Fibroblast of skin of scalp (primary cell): ENCODE data around the gene NAA16.
A peak's percentile ranks its signal among the peaks of the same experiment; 100 is the strongest.
"Not testable (repeated sequence)": the region's sequence is repeated elsewhere in the genome, so short reads cannot be mapped to it uniquely, and the experiment has no call there.

Experiments used
- DNase-seq: peaks from one replicate; pipeline ENCODE4 v3.0.0-alpha.2; 2013

The NAA16 gene

DNA sequence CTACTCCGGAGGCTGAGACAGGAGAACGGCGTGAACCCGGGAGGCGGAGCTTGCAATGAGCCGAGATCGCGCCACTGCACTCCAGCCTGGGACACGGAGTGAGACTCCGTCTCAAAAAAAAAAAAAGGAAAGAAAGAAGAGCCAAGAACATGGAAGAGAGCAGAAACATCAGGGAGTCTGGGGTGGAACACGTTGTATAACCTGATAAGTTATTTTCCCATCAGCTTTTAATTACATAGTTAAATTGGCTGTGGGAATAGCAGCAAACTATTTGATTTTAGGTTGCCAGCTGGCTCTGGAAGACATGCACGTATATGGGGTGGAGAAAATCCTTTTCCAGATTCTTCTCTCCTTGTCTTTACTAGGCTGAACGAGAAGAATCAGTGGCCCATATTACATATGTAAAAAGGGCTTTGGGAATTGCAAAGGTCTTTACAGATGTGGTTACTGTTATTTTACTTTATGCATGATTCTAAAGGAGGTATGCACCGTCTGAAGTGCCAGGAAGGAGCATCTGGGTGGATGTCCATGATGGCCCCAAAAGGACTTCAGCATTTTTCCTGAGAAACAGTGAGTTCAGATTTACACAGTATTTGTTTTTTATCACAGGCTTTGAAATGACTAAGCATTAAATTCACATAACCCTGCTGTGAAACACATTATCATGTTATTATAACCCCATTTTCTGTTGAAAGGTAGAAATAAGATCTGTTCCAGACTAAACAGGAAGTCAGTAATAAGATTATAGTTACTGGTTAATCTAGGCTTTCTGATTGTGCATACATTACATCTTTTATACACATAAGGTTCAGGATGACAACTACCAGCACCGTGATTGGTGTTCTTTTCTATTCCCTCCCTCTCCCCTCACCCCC, 4.6 kb upstream of the NAA16 start:
- peak; percentile 12 for DNase-seq

DNA sequence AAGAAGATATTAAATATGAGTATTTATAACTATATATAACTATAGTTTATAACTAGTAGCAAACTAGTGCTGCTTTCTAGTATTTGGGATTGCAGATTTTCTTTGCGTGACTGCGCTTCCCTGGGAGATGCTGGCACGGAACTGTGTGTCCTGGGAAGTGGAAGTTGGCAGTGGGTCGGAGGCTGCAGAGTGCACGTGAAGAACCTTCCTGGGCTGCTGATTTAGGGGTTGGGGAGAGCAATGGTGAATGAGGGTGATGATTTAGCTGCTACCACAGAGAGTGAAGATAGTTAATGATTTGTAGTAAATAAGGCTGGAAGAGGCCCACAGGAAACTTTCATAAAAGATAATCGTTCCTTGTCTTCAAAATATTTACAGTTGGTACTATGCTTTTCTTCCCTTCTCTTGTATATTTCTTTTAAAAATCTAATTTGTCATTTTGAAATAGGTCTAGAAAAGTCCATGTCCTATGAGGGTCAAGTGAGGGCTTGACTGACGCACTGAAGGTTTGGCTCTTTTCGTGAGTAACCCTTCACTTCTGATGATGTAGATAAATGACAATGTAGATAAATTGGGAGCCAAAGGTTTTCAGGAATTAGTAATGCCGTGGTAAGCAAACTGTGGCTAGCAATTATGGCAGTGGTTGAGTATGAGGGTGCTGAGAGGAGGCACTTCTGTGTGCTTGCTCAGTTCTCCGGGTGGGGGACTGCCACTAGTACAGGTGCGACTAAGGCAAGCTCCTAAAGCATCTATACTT, 3.0 kb upstream of the NAA16 start:
- DNase-seq = no peak

DNA sequence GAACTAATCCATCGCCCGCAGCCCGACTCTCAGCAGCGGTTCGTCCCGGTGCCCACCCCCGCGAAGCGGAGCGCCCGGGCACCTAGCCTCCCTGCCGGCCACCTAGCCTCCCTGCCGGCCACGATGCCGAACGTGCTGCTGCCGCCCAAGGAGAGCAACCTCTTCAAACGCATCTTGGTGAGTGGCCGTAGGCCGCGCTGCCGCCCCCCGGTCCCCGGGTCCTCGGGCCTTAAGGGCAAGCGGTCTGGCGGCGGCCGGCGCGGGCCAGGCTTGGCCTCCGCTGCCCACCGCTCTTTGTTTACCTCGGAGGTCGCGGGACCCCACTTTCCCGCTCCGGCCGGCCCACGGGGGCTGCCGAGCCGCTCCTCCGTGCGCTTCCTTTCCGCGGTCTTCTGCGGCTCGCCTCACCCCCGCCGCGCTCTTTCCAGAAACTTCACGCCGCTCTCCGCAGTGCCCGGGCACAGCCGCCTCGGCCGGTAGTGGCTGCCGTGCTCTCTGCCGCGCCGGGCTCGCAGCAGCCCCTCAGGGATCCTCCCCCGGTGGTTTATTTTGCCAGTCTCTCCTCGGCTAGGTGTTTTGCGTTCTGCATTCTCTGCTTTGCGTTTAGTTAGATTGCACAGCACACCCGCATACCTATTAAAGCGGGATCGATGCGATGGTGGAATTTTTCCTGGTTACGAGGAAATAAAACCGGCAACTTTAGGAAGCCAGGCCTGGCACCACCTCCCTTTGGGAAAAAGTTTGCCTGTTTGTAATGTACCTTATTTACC, 524 bp downstream of the NAA16 start:
- peak; percentile 28 for DNase-seq

DNA sequence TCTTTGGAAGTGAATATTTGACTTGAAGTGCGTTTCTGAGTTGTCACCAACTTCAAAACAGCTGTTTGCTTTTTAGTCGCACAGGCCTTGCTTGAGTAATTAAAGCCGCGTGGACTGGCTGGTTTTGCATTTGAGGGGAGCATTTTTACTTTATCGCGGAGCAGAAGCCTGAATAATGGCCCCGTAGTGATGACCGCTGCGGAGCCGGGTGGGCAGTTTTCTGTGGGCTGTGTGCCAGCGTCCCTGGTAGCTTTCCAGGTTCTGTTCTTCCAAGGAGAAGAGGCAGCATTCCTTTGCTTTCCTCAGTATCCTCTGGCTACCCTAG, 1.1 kb downstream of the NAA16 start:
- peak; percentile 22 for DNase-seq

DNA sequence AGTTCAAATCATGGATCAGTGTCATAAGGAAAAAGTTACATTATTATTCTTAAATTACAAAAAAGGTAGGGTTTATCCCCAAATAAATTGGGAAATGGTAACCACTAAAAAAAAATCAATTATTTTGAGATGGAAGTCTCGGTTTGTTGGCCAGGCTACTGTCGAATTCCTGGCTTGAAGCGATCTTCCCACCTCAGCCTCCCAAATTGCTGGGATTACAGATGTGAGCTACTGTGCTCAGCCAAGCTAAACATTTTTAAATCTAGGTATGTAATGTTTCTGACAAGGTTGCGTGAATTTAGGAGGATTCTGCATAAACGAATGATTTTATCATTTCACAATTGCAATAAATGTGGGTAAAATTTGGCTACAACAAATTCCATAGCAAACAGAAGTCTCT, 2.0 kb downstream of the NAA16 start:
- no peak for DNase-seq

DNA sequence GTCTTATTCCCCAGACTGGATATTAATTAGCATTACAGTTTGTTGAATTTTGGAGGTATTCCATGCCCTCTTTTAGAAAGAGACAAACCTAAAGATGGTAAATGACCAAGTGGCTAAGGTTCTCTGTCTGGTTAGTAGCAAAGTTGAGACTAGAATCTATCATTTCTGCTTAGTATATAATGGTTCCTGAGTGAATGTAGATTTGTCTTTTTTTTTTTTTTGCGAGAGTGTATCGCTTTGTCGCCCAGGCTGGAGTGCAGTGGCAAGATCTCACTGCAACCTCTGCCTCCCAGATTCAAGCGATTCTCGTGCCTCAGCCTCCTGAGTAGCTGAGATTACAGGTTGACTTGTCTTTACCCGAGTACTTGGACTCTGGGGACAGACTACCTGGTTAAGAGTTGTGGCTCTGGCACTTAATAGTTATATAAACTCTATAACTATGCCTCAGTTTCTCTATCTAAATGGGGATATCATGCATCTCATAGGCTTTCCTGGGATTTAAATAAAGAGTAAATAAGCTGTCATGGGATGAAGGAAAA, 2.7 kb downstream of the NAA16 start:
- DNase-seq = no peak

DNA sequence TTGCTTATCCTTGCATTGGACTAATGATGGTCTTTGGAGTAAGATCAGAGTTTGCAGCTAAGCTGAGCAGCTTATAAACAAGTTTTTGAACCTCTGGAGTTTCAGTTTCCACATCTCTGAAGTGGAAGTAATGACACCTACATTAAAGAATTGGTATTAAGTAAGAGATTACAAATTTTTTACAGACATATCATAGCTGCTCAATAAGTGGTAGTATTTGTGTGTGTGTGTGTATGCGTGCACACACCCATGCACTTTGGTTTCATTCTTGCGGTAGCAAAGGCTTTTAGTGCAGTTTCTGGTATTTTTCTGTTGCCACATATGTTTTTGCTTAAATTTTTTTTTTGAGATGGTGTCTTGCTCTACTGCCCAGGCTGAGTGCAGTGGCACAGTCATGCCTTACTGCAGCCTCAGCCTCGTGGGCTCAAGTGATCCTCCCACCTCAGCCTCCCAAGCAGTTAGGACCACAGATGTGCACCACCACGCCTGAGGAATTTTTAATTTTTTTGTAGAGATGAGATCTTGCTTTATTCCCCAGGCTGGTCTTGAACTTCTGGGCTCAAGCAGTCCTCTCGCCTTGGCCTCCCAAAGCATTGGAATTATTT, 4.5 kb downstream of the NAA16 start:
- peak; percentile 57 for DNase-seq

DNA sequence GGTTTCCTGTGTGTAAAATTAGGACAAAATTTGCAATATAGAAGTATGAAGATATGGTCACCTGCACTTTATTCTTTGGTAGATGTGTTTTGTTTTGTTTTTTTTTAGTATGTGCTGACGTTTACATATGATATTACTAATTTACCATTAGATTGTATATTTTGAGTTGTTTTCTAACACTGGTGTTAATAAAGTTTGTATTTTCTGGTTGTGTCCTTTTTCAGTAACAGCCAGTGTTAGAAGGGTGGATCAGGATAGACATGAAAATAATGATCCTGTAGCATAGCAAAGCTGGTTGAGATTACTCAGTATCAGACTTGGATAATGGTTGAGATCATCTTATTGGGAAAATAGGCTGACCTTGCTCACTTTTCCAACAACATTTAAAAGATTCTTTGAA, 6.2 kb downstream of the NAA16 start:
- DNase-seq = no peak

DNA sequence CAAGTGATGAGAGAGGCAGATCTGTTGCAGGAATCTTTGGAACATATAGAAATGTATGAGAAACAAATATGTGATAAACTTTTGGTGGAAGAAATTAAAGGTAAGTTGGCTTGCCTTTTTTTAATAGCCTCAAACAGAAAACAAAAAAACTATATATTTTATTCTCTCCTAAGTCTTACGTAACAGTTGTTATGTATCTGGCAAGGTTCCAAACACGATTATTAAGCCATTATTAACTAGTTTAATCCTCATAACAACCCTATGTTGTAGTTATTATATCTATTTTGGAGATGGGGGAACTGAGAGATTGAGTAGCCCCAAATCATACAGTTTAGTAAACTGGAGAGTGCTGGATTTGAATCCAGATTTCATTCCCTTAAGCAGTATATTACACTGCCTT, 14.7 kb downstream of the NAA16 start:
- DNase-seq = no peak

DNA sequence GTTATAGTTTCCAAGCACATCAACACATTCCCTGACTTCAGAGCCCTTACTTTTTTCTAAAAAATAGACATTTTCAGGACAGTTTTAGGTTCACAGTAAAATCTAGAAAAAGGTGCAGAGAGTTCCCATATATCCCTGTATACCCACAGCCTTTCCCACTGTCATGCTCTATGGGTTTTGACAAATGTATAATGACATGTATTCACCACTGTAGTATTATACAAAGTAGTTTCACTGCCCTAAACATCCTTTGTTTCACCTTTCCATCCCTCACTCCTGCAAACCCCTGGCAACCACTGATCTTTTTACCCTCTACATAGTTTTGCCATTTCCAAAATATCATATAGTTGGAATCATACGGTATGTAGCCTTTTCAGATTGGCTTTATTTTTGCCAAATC, 15.6 kb downstream of the NAA16 start:
- DNase-seq = no peak

DNA sequence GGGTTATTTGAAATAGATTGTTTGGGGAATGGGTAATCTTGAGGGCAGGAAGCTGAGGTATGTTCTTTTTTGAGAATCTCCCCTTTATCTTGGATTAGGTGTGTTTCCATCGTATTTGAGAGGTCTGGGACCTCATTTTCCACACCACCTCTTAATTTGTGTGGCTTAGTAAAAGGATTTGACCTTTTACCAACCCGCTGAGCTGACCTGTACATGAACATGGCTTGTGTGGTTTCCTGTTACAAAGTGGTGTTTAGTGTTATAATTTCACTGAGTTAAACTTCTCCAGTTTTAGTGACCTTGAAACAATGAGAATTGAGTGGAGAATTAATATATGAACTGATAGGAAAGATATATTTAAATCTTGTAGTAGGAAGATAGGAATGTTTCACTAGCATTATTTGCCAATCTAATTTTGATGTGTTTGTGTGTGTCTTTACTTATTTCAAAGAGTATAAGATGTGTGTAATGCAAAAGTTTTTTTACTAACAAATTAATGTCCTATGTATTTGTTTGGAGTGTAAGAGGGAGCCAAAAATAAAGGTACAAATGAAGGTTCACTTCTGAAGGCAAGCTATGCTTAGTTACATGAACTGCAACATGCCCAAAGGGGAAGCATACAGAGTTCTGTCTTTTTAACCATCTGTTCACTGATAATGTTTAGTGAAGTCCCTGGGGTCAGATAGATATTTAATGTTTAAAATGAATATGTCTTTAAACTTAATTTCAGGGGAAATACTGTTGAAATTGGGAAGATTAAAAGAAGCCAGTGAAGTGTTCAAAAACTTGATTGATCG, 17.1 kb downstream of the NAA16 start:
- no peak for DNase-seq

DNA sequence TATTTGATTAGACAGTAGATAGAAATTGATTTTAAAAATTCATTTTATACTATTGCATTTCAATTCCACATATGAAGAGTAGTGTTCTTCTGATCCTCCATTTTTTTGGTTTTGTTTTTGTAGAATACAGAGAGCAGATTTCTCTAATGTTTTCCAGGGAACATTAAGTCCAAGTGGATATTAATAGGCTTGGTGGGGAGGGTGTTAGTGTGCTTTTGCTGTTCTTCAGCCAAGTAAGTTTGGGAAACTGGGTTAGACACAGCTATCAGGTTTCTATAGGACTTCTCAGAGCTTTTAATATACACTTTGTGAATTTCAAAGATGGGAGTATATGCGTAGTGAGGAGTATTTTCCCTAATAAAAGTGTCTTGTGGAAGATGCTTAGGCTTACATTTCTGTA, 21.8 kb downstream of the NAA16 start:
- DNase-seq = no peak

DNA sequence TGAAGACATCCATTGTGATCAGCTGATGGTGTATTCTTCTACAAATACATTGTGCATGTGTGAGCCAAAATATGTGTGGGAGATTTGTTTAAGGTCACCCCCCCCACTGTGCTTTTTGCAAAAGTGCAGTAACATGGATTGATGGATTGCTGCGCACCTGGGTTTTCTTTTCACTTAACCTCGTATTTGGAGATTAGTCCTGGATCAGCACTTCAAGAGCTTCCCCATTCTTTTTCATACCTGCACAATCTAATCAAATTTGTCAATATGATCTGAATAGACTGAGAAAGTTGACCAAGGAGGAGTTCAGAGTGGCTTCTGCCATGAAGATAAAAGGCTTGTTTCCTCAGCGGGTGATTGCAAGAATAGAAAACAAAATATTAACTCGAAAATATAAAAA, 23.7 kb downstream of the NAA16 start:
- DNase-seq = no peak

DNA sequence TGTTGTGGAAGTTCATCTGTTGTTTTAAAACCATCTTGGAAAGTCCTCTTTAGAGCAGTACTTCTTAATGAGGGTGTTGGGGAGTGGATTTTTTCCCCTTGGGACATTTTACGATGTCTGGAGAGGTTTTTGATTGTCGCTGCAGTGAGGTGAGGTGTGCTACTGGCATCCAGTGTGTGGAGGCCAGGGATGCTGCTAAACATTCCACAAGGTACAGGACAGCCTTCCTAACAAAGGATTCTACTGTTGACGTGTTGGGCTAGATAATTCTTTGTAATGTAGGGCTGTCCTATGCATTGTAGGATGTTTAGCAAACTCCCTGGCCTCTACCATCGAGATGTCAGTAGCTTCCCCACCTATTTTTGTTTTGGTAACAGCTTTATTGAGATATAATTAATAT, 33.3 kb downstream of the NAA16 start:
- DNase-seq = no peak

DNA sequence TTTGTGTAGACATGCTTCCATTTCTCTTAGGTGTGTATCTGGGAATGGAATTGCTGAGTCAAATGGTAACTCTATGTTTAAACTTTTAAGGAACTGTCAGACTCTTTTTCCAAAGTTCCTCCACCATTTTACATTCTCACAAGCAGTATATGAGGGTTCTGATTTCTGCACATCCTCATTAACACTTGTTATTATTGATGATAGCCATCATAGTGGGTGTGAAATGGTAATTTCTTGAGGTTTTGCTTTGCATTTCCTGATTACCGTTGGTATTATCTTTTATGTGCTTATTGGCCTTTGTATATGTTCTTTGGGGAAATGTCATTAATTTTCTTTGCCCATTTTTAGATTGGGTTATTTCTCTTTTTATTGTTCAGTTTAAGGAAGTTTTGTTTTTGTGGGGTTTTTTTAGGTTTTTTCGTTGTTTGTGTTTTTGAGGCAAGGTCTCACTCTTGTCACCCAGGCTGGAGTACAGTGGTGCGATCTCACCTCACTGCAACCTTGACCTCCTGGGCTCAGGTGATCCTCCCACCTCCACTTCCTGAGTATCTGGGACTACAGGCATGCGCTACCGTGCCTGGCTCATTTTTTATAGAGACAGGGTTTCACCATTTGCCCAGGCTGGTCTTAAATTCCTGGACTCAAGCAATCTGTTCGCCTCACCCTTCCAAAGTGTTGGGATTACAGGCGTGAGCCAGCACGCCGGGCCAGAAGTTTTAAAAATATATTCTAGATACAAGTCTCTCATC, 34.3 kb downstream of the NAA16 start:
- no peak for DNase-seq

DNA sequence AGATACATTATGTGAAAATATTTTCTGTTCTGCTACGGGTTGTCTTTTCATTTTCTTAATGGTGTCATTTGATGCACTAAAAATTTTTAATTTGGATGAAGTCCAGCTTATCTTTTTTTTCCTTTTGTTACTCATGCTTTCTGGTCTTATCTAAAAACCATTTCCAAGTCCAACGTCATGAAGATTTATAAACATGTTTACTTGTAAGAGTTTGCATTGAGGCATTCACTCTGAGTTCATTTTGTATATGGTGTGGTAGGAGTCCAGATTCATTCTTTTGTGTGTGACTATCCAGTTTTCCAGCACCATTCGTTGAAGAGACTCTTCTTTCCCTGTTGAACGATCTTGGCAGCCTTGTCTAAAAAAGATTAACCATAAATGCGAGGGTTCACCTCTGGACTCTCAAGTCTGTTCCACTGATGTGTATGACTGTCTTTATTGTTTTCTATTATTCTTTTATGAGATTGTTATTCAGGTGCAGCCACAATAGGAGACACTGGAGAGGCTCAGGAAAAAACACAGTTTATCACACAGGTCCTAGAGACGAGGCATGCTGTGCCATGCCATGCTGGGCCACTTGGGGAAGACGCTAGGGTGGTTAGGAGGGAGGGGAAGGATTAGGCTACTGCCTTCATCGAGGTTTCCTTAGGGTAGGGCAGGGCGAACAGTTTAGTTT, 35.0 kb downstream of the NAA16 start:
- no peak for DNase-seq

DNA sequence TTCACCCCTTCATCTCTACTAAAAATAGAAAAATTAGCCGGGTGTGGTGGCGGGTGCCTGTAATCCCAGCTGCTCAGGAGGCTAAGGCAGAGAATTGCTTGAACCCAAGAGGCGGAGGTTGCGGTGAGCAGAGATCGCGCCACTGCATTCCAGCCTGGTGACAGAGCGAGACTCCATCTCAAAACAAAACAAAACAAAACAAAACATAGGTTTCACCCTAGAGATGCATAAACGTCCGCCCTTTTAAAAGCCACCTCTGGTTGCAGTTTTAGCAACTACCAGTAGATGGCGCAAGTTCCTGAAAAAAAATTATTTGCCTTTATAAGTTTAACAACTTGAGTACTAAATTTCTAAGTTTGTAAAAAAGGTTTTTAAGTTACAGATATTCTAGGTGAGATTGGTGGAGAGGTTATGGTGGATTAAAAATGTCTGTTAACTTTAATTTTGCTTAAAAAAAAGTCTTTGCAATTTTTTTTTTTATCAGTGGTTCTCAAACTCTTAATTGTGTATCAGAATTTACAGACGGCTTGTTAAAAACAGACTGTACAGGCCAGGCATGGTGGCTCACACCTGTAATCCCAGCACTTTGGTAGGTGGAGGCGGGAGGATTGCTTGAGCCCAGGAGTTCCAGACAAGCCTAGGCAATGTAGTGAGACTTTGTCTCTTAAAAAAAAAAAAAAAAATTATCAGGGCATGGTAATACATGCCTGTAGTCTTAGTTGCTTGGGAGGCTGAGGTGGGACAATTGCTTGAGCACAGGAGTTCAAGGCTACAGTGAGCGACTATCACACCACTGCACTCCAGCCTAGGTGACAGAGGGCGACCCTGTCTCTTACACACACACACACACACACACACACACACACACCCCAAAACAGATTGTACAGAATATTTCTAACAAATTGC, 42.1 kb downstream of the NAA16 start:
- peak; percentile 62 for DNase-seq

DNA sequence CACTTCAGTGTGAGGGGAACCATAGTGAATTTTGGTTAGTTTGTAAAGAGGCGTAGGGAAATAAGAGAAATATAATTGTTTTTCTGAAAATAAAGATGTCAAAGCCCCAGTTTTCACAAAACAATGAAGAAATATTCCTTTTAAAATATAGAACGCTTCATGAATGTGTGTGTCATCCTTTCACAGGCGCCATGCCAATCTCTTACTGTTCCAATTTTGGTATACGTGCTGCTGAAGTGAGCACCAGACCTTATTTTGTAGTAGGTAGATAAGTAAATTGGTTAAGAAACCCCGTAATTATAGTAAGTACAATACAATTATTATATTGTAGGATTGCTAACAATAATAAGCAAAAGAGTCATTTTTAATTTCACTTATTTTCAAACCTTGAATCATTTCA, 43.3 kb downstream of the NAA16 start:
- DNase-seq = peak; percentile 2

DNA sequence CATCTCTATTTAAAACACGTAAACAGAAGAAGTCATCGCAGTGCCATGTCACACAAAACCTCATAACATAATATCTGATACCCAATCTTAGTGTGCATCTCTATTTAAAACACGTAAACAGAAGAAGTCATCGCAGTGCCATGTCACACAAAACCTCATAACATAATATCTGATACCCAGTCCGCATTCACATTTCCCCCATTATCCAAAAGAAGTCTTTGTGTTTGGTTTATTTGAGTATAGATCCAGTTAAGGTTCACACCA, 45.2 kb downstream of the NAA16 start:
- DNase-seq = not testable (repeated sequence)

DNA sequence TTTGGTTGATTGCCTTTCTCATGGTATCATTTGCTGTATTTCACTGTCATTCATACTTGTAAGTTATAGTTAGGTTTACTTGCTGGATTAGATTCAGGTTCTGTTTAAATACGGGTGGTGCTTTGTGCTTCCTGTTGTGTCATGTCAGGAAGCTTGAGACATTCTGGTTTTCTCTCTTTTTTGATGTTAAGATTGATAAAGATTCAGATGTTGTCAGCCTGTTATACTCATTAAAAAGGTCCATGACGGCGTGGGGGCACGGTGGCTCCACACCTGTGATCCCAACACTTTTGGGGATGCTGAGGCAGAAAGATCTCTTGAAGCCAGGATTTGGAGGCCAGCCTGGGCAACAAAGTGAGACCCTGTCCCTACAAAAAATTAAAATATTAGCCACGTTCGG, 45.7 kb downstream of the NAA16 start:
- no peak for DNase-seq
